HL-60/S4 treated with retinoic acid at 250 ng/mL for 4 days and 3 days (cell line): ENCODE results near the gene PTPRJ.

Source experiments
- in situ Hi-C: fragments of 300-500 bp; cut with MboI; formaldehyde crosslinking; loops from 2 replicates; pipeline ENCODE4 v1.7.0; 2022; ENCODE audit warnings: low sequenced_read_pairs

The PTPRJ gene

DNA sequence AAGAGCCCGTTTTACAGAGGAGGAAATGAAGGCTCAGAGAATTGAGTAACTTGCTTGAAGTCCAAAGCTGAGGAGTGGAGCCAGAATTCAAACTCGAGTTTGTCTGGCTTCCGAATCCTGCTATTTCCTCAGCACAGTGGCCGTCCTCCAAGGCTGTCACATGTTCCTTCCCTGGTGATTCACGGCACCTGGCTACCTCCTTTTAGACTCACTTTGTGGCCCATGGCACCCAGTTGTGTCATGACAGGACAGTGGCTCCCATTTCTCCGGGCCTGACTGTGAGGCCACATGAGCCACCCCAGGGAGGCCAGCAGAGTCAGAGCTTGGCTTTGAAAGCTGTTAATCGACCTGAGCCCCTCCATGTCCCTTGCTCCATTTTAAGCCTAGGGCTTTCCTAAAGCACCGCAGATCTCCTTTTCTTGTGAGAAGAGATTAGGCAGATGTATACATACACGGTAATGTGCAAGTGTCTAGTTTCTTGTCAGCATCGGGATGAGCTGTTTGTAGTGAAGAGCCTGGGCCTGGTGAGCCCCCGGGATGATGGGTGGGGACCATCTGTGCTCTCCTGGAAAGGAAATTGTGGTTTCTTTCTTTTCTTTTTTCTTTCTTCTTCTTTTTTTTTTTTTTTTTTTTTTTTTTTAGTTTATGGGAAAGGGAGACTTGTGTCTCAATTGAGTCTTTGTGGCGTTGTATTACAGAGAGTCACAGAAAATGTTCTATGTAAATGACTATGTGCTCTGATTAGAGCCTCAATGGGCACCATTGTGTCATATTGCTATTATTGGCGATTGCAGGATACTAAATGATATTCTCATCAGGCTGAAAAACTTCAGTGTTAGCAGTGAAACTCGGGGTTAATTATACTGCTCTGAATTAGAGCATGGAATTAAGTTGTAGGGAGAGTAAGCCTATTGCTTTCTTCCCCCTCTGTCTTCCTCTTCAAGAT lies 54.8 kb downstream of the PTPRJ start:
- in situ Hi-C loops: no loop called here

GRCh38 chr11:48036011-48036410 lies 55.7 kb downstream of the PTPRJ start:
- in situ Hi-C loops: no loop called here

DNA sequence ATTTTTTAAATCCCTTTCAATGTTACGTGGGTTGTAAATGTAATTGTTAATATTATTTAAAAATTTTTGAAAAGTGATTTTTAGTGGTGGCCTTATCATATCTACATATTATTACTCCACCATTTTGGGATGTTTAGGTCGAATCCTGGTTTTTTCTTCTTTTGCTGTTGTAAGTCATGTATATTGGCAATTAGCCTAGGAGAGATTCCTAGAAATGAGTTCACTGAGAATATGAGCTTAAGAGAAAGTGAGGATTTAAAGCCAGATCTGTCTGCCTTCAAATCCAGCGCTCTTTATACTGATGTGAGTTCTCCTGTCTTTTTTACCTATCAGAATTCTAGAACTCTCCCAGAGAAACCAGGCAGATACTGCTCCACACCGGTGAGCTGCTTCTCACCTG lies 56.1 kb downstream of the PTPRJ start:
- in situ Hi-C loops: no loop called here

- in situ Hi-C loops: no loop called here
These were observed 57.5 kb downstream of the PTPRJ start for GRCh38 chr11:48037709-48038468.

- in situ Hi-C loops: no loop called here
These were observed 60.6 kb downstream of the PTPRJ start for GRCh38 chr11:48040830-48041444.

- in situ Hi-C loops: no loop called here
These were observed 61.7 kb downstream of the PTPRJ start for GRCh38 chr11:48041877-48042695.

DNA sequence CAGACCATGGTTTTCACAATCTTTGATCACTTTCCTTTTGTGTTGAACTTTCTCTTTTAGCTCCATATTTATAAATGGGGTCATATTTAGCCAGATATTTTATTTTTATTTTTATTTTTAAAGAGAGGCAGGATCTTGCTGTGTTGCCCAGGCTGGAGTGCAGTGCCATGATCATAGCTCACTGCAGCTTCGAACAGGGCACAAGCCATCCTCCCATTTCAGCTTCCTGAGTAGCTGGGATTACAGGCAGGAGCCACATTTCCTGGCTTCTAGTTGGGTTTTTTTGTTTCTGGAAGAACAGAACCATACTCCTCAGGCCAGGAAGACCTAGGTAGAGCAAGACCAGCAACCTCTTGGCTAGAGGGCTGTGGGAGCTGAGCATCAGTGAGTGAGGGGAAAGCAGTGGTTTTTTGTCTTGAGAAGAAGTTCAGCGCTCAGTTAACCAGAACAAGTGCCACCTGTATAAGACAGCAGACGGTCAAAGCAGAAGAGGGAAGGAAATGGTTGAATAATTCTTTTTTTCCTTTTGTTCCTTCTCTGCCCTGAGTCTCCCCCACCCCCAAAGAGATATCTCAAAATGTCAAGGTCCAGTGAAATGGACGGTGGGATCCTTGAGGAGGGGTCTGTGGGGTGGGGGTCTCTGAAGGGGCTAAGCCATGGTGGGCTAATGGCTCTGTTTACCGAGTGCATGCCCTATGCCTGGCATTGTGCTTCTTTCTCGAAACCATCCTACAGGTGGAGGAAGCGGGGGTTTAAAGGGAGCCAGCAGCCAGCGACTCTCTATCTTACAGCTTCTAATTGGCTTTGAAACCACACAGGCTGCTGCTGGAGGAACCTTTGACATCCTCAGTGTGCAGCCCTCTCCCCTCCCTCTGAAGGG lies 63.0 kb downstream of the PTPRJ start:
- in situ Hi-C loops: no loop called here

DNA sequence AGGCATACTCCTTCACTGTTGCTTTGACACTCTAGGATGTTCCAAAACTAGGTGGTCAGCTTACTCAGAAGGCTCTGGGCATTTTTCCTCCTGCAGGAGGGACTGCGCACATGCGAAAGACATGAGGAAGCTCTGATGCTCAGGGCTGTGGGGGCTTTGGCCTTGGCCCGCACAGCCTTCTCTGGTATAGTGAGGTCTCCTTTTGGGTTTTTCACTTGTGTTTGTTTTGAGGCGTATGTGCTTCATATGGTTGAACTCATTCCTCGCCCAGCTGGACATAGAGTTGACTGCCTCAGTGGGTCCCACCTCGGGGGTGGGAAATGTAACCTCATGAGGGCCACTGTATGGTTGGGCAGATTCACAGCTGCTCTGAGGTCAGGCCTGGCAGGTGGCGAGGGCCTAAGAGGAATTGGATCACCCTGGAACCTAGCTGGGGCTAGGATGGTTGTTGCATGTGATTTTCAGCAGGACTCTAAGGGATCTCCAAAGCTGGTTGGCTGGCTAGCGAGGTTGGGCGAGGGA lies 63.7 kb downstream of the PTPRJ start:
- in situ Hi-C loops: no loop called here

DNA sequence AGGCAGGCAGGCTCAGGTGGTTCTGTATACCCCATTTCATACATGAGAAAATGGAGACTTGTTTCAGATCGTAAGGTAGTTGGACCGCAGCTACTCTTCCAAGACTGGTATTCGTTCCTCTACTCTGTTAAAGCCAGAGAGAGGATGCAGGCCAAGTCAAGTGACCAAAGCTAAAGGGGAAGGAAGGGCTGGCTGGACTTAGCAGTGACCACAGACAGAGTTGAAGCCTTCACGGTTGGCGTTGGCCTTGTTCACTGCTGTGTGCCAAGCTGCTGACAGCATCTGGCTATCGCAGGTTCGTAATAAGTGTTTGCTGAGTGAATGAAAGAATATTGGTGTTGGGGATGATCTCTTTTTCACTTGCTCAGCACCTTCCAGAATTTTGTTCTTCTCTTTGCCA lies 64.2 kb downstream of the PTPRJ start:
- in situ Hi-C loops: no loop called here

- in situ Hi-C loops: no loop called here
These were observed 65.2 kb downstream of the PTPRJ start for GRCh38 chr11:48045536-48045935.

GRCh38 chr11:48047616-48048015 lies 67.3 kb downstream of the PTPRJ start:
- in situ Hi-C loops: no loop called here

DNA sequence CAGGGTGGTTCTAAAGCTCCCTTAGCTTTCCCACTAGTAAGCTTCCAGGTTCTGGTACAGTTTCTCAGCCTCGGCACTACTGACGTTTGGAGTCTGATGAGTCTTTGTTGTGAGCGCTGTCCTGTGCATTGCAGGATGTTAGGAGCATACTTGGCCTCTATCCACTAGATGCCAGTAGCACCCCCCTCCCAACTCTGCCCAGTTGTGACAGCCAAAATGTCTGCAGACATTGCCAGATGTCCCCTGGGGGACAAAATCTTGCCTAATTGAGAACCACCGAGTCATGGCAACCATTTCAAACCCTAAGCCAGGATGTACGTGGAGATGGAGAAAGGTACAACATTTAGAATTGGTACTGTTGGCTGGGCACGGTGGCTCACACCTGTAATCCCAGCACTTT lies 68.7 kb downstream of the PTPRJ start:
- in situ Hi-C loops: no loop called here

GRCh38 chr11:48050304-48050703 lies 69.9 kb downstream of the PTPRJ start:
- in situ Hi-C loops: no loop called here

GRCh38 chr11:48051217-48051830 lies 71.0 kb downstream of the PTPRJ start:
- in situ Hi-C loops: no loop called here

GRCh38 chr11:48052183-48053044 lies 72.1 kb downstream of the PTPRJ start:
- in situ Hi-C loops: no loop called here

DNA sequence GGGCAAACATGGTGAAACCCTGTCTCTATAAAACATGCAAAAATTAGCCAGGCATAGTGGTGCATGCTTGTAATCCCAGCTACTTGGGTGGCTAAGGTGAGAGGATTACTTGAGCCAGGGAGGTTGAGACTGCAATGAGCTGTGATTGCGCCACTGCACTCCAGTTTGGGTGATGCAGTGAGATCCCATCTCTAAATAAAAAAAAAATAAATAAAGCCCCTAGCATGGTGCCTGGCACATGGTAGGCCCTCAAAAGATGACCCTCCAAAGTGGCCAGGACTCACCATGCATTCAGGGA lies 74.6 kb downstream of the PTPRJ start:
- in situ Hi-C loops: no loop called here

- in situ Hi-C loops: no loop called here
These were observed 75.2 kb downstream of the PTPRJ start for GRCh38 chr11:48055292-48056132.
